ENCODE measurements around the gene HPD. TPM values are rescaled to one million over a fixed set of nuclear protein-coding genes. Genes with fewer than 3 reads are reported as not detected.

The HPD gene
- total RNA-seq, 3 donors from 2014 or later = 0.63 to 1.0 TPM; not detected in 1

- DNase-seq = peak in 1 of 3 donors; percentile 54
- no peak for ATAC-seq
- no peaks in the 10 kb centered on the region for H3K36me3 ChIP-seq (ENCODE audit: low read depth)
- no peak overlapping the region for H3K4me3 ChIP-seq
- intact Hi-C loops (cut with DNase I, micrococcal nuclease) = no loop called here
- no peaks in the 10 kb centered on the region for H3K9me3 ChIP-seq
- peaks cover 44% of the 10 kb centered on the region for H3K4me1 ChIP-seq (ENCODE audit: low read depth)
- TF ChIP-seq CTCF (IDR thresholded peaks at IDR 0.05) = no peak
Observed at GRCh38 chr12:121809712-121810116, 48.9 kb downstream of the HPD start.

GRCh38 chr12:121808623-121809022 lies 50.0 kb downstream of the HPD start:
- Histone ChIP-seq H3K4me3 (no peak overlapping the region), H3K9me3 (no peaks in the 10 kb centered on the region), H3K4me1 (ENCODE audit: low read depth) (peaks cover 44% of the 10 kb centered on the region), H3K36me3 (ENCODE audit: low read depth) (no peaks in the 10 kb centered on the region)
- intact Hi-C loops (cut with DNase I, micrococcal nuclease) = no loop called here
- TF ChIP-seq CTCF (IDR thresholded peaks at IDR 0.05) = no peak
- DNase-seq (no peak), ATAC-seq (no peak)

GRCh38 chr12:121807642-121808347 lies 50.9 kb downstream of the HPD start:
- intact Hi-C loops (cut with DNase I, micrococcal nuclease) = no loop called here
- no peak for TF ChIP-seq CTCF (IDR thresholded peaks at IDR 0.05)
- H3K9me3 ChIP-seq = no peaks in the 10 kb centered on the region
- ATAC-seq (no peak), DNase-seq (peak in 2 of 3 donors; percentile 18 to 50)
- no peaks in the 10 kb centered on the region for H3K36me3 ChIP-seq (ENCODE audit: low read depth)
- H3K4me3 ChIP-seq = no peak overlapping the region
- H3K4me1 ChIP-seq (ENCODE audit: low read depth) = peaks cover 36% of the 10 kb centered on the region

GRCh38 chr12:121806546-121807423 lies 51.9 kb downstream of the HPD start:
- TF ChIP-seq CTCF (IDR thresholded peaks at IDR 0.05) = no peak
- Histone ChIP-seq H3K4me3 (no peak overlapping the region), H3K36me3 (ENCODE audit: low read depth) (no peaks in the 10 kb centered on the region), H3K4me1 (ENCODE audit: low read depth) (peaks cover 30% of the 10 kb centered on the region), H3K9me3 (no peaks in the 10 kb centered on the region)
- ATAC-seq (peak; percentile 29), DNase-seq (peak; percentile 45 to 53 (median 50))
- intact Hi-C loops (cut with DNase I, micrococcal nuclease) = no loop called here

GRCh38 chr12:121806009-121806545 lies 52.6 kb downstream of the HPD start:
- no peaks in the 10 kb centered on the region for H3K36me3 ChIP-seq (ENCODE audit: low read depth)
- no peak overlapping the region for H3K4me3 ChIP-seq
- ATAC-seq (no peak), DNase-seq (peak in 2 of 3 donors; percentile 54 to 69)
- intact Hi-C loops (cut with DNase I, micrococcal nuclease) = no loop called here
- no peak for TF ChIP-seq CTCF (IDR thresholded peaks at IDR 0.05)
- H3K4me1 ChIP-seq (ENCODE audit: low read depth) = peaks cover 23% of the 10 kb centered on the region
- no peaks in the 10 kb centered on the region for H3K9me3 ChIP-seq
